Stimulated activated CD8-positive, alpha-beta memory T cell treated with anti-CD3 and anti-CD28 coated beads, Interleukin-7, amount 100 ng/mL, for 24 hours (primary cell): ENCODE measurements around the gene EED.
A peak's percentile ranks its signal among the peaks of the same experiment; 100 is the strongest.
"Not testable (repeated sequence)": the region's sequence is repeated elsewhere in the genome, so short reads cannot be mapped to it uniquely, and the experiment has no call there.

ENCODE experiments used
- DNase-seq: peaks from one replicate; pipeline ENCODE4 v3.0.0-alpha.2; 2020; ENCODE audit warnings: low read depth

Gene EED

GRCh38 chr11:86249307-86250098 is 5.0 kb downstream of the EED start:
- DNase-seq, result no peak

DNA sequence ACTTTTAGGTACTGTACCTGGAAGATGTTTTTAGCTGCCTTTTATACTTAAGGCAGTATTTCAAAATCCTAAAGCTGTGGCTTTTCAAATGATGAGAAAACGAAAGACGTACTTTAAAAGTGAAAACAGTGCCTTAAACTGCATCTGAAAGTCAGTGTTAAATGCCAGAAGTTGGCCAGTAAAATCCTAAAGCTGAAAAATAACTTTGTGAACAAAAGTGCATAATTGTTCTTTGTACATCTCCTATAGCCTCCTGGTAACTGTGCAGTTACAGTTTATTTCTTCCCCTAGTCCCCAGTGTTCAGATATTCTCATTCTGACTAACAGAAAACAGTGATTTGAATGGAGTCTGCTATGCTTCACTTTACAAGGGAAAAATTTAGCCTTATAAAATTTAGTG is 6.8 kb downstream of the EED start:
- no peak for DNase-seq

GRCh38 chr11:86255896-86256295 is 11.3 kb downstream of the EED start:
- no peak for DNase-seq

GRCh38 chr11:86256608-86257007 is 12.1 kb downstream of the EED start:
- no peak for DNase-seq

DNA sequence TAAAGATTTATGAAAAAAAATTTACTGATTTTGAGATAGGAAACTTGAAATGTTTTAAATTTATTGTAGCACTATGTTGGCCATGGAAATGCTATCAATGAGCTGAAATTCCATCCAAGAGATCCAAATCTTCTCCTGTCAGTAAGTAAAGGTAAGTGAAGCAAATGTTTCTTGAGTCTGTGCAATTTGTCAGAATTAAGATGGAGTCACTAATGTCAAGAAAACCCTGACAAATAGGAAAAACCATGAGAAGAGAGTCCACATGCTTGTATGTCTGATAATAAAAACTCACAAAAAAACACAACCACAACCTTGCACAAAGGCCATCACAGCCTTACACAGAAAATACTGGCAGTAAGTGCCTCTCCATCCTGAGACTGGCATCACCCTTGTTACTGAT is 12.9 kb downstream of the EED start:
- DNase-seq, result no peak

GRCh38 chr11:86259730-86260129 is 15.2 kb downstream of the EED start:
- DNase-seq, result no peak

DNA sequence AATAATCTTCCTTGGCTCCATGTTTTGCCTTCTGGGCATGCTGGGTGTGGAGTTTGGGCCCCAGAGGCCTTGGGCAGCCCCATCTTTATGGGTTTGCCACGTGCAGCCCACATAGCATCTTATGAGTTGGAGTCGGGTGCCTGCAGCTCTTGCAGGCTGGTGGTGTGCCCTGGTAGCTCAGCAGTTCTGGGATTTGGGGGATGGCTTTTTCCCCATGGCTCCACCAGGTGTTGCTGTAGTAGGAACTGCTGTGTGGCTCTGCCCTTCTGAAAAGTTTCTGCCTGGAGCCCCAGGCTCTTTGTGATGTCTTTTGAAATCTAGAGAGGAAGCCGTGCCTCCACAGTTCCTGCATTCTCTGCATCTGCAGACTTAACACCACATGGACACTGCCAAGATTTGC is 16.8 kb downstream of the EED start:
- DNase-seq, result no peak

DNA sequence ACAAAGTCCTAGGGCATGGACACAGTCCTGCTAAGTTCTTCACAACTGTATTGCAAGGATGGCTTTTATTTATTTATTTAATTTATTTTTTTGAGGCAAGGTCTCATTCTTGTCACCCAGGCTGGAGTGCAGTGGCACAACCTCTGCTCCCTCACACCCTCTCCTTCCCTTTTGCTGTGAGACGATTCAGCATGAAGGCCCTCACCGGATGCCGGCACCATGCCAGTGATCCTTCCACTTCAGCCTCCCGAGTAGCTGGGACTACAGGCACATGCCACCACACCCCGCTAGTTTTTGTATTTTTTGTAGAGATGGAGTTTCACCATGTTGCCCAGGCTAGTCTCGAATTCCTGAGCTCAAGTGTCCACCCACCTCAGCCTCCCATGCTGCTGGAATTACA is 17.8 kb downstream of the EED start:
- DNase-seq, result no peak

DNA sequence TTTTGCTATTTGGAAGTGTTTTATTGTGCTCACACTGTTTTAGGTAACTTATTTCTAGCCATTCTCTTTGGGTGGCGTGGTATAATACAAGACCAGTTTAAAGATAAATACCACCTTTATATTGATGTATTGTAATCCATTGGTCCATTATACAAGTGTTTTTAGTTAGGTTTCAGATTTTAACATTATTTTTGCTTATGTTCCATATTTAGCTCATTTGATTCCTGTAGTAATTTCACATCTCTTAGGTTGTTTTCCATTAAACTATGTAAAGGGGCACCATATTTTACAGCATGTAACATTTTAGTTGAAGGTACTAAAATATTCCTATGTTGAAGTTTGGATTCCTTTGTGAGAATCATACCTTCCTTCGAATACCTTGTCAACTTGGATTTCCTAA is 20.1 kb downstream of the EED start:
- no peak for DNase-seq

DNA sequence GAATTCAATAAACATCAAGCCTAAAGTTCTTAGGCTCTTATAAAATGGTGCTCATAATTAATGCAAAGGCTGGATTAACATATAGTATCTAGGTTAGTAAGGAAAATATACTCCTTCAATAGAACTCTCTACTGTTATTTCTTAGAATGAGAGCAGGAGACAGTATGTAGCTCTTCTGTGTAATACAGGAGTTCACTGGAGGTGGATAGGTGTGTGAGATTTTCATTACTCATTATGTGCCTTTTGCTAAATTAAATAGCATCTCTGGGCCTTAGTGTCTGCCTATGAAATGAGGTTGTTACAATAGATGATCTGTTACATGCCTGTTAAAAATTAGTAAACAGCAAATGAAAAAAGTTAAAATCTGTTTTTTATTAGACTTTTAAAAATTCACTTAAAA is 20.6 kb downstream of the EED start:
- no peak for DNase-seq

DNA sequence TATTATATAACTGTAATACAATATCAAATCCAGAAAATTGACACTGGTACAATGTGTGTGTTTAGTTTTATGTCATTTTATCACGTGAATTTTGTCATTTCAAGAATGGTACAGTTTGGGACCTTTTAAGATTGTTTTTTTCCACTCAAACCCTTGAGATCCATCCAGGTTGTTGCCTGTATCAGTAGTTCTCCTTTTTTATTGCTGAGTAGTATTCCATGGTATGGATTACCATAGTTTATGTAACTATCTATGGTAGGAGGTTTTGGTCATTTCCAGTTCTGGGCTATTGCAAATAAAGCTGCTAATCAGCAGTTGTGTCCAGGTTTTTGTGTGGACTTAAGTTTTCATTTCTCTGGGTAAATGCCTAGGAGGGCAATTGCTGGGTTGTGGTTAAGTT is 25.1 kb downstream of the EED start:
- DNase-seq, result no peak

- no peak for DNase-seq
These were observed 29.9 kb downstream of the EED start for GRCh38 chr11:86274503-86274902.

- DNase-seq, result no peak
These were observed 30.4 kb downstream of the EED start for GRCh38 chr11:86274999-86275398.

GRCh38 chr11:86275493-86276370 is 31.2 kb downstream of the EED start:
- DNase-seq, result no peak

- no peak for DNase-seq
These were observed 33.2 kb downstream of the EED start for GRCh38 chr11:86277741-86278140.

- DNase-seq, result no peak
These were observed 33.7 kb downstream of the EED start for GRCh38 chr11:86278226-86278625.

GRCh38 chr11:86279747-86280146 is 35.2 kb downstream of the EED start:
- DNase-seq, result no peak

GRCh38 chr11:86287468-86287796 is 42.9 kb downstream of the EED start:
- DNase-seq, result no peak

- no peak for DNase-seq
These were observed 44.4 kb downstream of the EED start for GRCh38 chr11:86288776-86289507.

- DNase-seq, result not testable (repeated sequence)
These were observed 45.1 kb downstream of the EED start for GRCh38 chr11:86289508-86290280.

- peak; percentile 46 for DNase-seq
These were observed 47.1 kb downstream of the EED start for GRCh38 chr11:86291466-86292262.
